ENCODE measurements around the gene DAGLA.

The DAGLA gene

GRCh38 chr11:61709110-61709509, 28.9 kb downstream of the DAGLA start:
- H3K36me3 Mint-ChIP-seq, result no peaks in the 10 kb centered on the region
- no peak overlapping the region for H3K27ac Mint-ChIP-seq
- no peaks in the 10 kb centered on the region for H3K9me3 Mint-ChIP-seq
- ATAC-seq, result no peak
- no peaks in the 10 kb centered on the region for H3K4me1 Mint-ChIP-seq
- no peak overlapping the region for H3K4me3 Mint-ChIP-seq
- H3K27me3 Mint-ChIP-seq, result peaks cover 46% of the 10 kb centered on the region

- Mint-ChIP-seq H3K36me3 (no peaks in the 10 kb centered on the region), H3K4me1 (no peaks in the 10 kb centered on the region), H3K27me3 (peaks cover 42% of the 10 kb centered on the region), H3K4me3 (no peak overlapping the region), H3K9me3 (no peaks in the 10 kb centered on the region), H3K27ac (no peak overlapping the region)
- ATAC-seq, result no peak
Observed at GRCh38 chr11:61709572-61709971, 29.4 kb downstream of the DAGLA start.

GRCh38 chr11:61710019-61710418, 29.8 kb downstream of the DAGLA start:
- Mint-ChIP-seq H3K27ac (no peak overlapping the region), H3K9me3 (no peaks in the 10 kb centered on the region), H3K4me1 (no peaks in the 10 kb centered on the region), H3K4me3 (no peak overlapping the region), H3K27me3 (peaks cover 40% of the 10 kb centered on the region), H3K36me3 (no peaks in the 10 kb centered on the region)
- no peak for ATAC-seq

GRCh38 chr11:61711037-61711436, 30.8 kb downstream of the DAGLA start:
- Mint-ChIP-seq H3K27ac (no peak overlapping the region), H3K36me3 (no peaks in the 10 kb centered on the region), H3K9me3 (no peaks in the 10 kb centered on the region), H3K4me1 (no peaks in the 10 kb centered on the region), H3K4me3 (no peak overlapping the region), H3K27me3 (peaks cover 37% of the 10 kb centered on the region)
- no peak for ATAC-seq

GRCh38 chr11:61711498-61711897, 31.3 kb downstream of the DAGLA start:
- Mint-ChIP-seq H3K4me1 (no peaks in the 10 kb centered on the region), H3K27ac (no peak overlapping the region), H3K4me3 (no peak overlapping the region), H3K9me3 (no peaks in the 10 kb centered on the region), H3K36me3 (no peaks in the 10 kb centered on the region), H3K27me3 (peaks cover 38% of the 10 kb centered on the region)
- no peak for ATAC-seq

GRCh38 chr11:61712314-61712713, 32.1 kb downstream of the DAGLA start:
- H3K4me1 Mint-ChIP-seq, result no peaks in the 10 kb centered on the region
- no peaks in the 10 kb centered on the region for H3K36me3 Mint-ChIP-seq
- H3K27ac Mint-ChIP-seq, result no peak overlapping the region
- no peaks in the 10 kb centered on the region for H3K9me3 Mint-ChIP-seq
- peaks cover 39% of the 10 kb centered on the region for H3K27me3 Mint-ChIP-seq
- ATAC-seq, result no peak
- H3K4me3 Mint-ChIP-seq, result no peak overlapping the region

GRCh38 chr11:61712846-61713245, 32.7 kb downstream of the DAGLA start:
- Mint-ChIP-seq H3K4me1 (no peaks in the 10 kb centered on the region), H3K4me3 (no peak overlapping the region), H3K27me3 (peaks cover 39% of the 10 kb centered on the region), H3K9me3 (no peaks in the 10 kb centered on the region), H3K27ac (no peak overlapping the region), H3K36me3 (no peaks in the 10 kb centered on the region)
- no peak for ATAC-seq

- Mint-ChIP-seq H3K4me3 (no peak overlapping the region), H3K9me3 (no peaks in the 10 kb centered on the region), H3K4me1 (no peaks in the 10 kb centered on the region), H3K27me3 (peaks cover 43% of the 10 kb centered on the region), H3K27ac (no peak overlapping the region), H3K36me3 (no peaks in the 10 kb centered on the region)
- no peak for ATAC-seq
Observed at GRCh38 chr11:61713464-61713863, 33.3 kb downstream of the DAGLA start.

- Mint-ChIP-seq H3K27ac (no peak overlapping the region), H3K4me1 (no peaks in the 10 kb centered on the region)
Observed at GRCh38 chr11:61713906-61714305, 33.7 kb downstream of the DAGLA start.

GRCh38 chr11:61714316-61714715, 34.1 kb downstream of the DAGLA start:
- H3K4me3 Mint-ChIP-seq, result no peak overlapping the region
- no peak overlapping the region for H3K27ac Mint-ChIP-seq
- H3K36me3 Mint-ChIP-seq, result no peaks in the 10 kb centered on the region
- ATAC-seq, result no peak
- peaks cover 51% of the 10 kb centered on the region for H3K27me3 Mint-ChIP-seq
- no peaks in the 10 kb centered on the region for H3K9me3 Mint-ChIP-seq
- H3K4me1 Mint-ChIP-seq, result no peaks in the 10 kb centered on the region

More at GRCh38 chr11:61713906-61714305, 33.7 kb downstream of the DAGLA start:
- no peak for ATAC-seq
- Mint-ChIP-seq H3K4me3 (no peak overlapping the region), H3K36me3 (no peaks in the 10 kb centered on the region), H3K27me3 (peaks cover 47% of the 10 kb centered on the region), H3K9me3 (no peaks in the 10 kb centered on the region)

- H3K36me3 Mint-ChIP-seq, result no peaks in the 10 kb centered on the region
- H3K27me3 Mint-ChIP-seq, result peaks cover 53% of the 10 kb centered on the region
- ATAC-seq, result no peak
- no peak overlapping the region for H3K27ac Mint-ChIP-seq
- no peaks in the 10 kb centered on the region for H3K4me1 Mint-ChIP-seq
- no peak overlapping the region for H3K4me3 Mint-ChIP-seq
- H3K9me3 Mint-ChIP-seq, result no peaks in the 10 kb centered on the region
Observed at GRCh38 chr11:61714916-61715315, 34.7 kb downstream of the DAGLA start.

- Mint-ChIP-seq H3K4me3 (no peak overlapping the region), H3K27me3 (peaks cover 45% of the 10 kb centered on the region), H3K4me1 (no peaks in the 10 kb centered on the region), H3K9me3 (no peaks in the 10 kb centered on the region), H3K27ac (no peak overlapping the region), H3K36me3 (no peaks in the 10 kb centered on the region)
- ATAC-seq, result no peak
Observed at GRCh38 chr11:61715867-61716266, 35.7 kb downstream of the DAGLA start.

GRCh38 chr11:61716478-61717285, 36.5 kb downstream of the DAGLA start:
- H3K27me3 Mint-ChIP-seq, result peaks cover 40% of the 10 kb centered on the region
- H3K4me3 Mint-ChIP-seq, result no peak overlapping the region
- H3K27ac Mint-ChIP-seq, result no peak overlapping the region
- no peak for ATAC-seq
- no peaks in the 10 kb centered on the region for H3K36me3 Mint-ChIP-seq
- H3K4me1 Mint-ChIP-seq, result no peaks in the 10 kb centered on the region
- no peaks in the 10 kb centered on the region for H3K9me3 Mint-ChIP-seq

- no peak overlapping the region for H3K27ac Mint-ChIP-seq
- no peaks in the 10 kb centered on the region for H3K36me3 Mint-ChIP-seq
- no peak overlapping the region for H3K4me3 Mint-ChIP-seq
- no peak for ATAC-seq
- peaks cover 40% of the 10 kb centered on the region for H3K27me3 Mint-ChIP-seq
- no peaks in the 10 kb centered on the region for H3K9me3 Mint-ChIP-seq
- H3K4me1 Mint-ChIP-seq, result no peaks in the 10 kb centered on the region
Observed at GRCh38 chr11:61717286-61718033, 37.3 kb downstream of the DAGLA start.

- Mint-ChIP-seq H3K9me3 (no peaks in the 10 kb centered on the region), H3K4me3 (no peak overlapping the region), H3K36me3 (no peaks in the 10 kb centered on the region), H3K27me3 (peaks cover 40% of the 10 kb centered on the region), H3K27ac (no peak overlapping the region), H3K4me1 (no peaks in the 10 kb centered on the region)
- ATAC-seq, result no peak
Observed at GRCh38 chr11:61718046-61718531, 37.9 kb downstream of the DAGLA start.

Measured in stimulated activated memory B cell treated with anti-CD40 and anti-IgM and Interleukin-4, amounts not matched to agents 10 μg/mL and 1 μg/mL and 100 μg/mL, for 72 hours (primary cell).